GM21447 (cell line): Measurements from ENCODE around the gene RAVER1.
A peak's percentile ranks its signal among the peaks of the same experiment; 100 is the strongest.
"Not testable (repeated sequence)": the region's sequence is repeated elsewhere in the genome, so short reads cannot be mapped to it uniquely, and the experiment has no call there.

Source experiments
- ATAC-seq: cut with Tn5 transposase; IDR thresholded peaks from one replicate; pipeline ENCODE4 v1.9.1; 2021; ENCODE audit not compliant: unreplicated experiment

Gene RAVER1

GRCh38 chr19:10291554-10292205 is 41.6 kb downstream of the RAVER1 start:
- ATAC-seq: peak; percentile 3

DNA sequence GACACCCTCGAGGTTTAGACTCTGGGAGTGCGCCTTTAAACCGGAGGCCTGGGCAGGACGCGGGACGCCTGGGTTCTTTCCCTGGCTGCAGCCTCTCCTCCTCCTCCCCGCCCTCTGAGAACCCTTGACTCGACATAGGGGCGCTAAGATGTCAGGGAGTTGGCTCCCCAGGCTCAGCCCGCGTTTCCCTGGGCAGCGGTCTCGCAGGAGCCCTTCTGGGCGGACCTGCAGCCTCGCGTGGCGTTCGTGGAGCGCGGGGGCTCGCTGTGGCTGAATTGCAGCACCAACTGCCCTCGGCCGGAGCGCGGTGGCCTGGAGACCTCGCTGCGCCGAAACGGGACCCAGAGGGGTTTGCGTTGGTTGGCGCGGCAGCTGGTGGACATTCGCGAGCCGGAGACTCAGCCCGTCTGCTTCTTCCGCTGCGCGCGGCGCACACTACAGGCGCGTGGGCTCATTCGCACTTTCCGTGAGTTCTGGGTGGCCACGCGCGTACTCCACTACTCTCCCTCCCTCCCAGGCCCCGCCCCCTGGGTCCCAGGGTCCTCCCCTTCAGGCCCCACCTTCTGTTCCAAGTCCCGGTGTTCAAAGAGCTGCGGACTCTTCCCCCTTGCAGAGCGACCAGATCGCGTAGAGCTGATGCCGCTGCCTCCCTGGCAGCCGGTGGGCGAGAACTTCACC is 42.3 kb downstream of the RAVER1 start:
- ATAC-seq: no peak

GRCh38 chr19:10290357-10290875 is 42.9 kb downstream of the RAVER1 start:
- ATAC-seq: no peak

DNA sequence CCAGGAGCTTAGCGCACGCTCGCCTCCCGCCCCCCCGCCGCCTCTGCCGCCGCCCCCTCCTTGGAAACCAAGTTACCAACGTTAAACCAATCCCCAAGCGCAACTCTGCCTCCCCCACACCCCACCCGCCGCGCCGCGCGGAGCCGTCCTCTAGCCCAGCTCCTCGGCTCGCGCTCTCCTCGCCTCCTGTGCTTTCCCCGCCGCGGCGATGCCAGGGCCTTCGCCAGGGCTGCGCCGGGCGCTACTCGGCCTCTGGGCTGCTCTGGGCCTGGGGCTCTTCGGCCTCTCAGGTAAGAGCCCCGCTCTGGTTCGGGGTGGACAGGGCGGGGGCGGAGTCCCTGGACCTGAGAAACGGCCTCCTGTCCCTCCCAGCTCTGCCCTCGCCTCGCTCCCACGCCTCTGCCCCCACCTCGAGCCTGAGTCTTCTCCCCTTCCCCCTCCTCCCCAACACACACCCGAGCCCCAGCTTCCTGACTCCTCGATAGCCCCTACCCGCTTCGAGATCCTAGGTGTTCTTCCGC is 43.4 kb downstream of the RAVER1 start, which contains the start of gene ICAM5:
TSS of gene ICAM5 (plus strand) at position 117 of the 521 bp plus-strand sequence. CDS start at position 209, 92 bp downstream.
- no peak for ATAC-seq

DNA sequence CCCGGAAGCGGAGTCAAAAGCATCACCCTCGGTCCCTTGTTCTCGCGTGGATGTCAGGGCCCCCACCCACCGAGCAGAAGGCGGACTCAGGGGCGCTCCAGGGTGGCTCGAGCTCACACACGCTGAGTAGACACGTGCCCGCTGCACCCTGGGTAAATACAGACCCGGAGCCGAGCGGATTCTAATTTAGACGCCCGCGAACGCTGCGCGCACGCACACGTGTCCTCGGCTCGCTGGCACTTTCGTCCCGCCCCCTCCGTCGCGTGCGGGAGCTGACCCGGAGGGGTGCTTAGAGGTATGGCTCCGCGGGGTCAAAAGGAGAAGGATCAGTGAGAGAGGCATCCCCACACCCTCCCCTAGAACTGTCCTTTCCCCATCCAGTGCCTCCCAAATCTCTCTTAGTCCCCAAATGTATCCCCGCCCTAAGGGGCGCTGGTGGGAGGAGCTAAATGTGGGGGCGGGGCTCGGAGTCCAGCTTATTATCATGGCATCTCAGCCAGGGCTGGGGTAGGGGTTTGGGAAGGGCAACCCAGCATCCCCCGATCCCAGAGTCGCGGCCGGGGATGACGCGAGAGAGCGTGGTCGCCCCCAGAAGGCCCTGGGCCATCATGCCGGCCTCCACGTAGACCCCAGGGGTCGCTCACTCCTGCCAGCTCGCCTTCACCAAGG is 44.0 kb downstream of the RAVER1 start:
- ATAC-seq: no peak

DNA sequence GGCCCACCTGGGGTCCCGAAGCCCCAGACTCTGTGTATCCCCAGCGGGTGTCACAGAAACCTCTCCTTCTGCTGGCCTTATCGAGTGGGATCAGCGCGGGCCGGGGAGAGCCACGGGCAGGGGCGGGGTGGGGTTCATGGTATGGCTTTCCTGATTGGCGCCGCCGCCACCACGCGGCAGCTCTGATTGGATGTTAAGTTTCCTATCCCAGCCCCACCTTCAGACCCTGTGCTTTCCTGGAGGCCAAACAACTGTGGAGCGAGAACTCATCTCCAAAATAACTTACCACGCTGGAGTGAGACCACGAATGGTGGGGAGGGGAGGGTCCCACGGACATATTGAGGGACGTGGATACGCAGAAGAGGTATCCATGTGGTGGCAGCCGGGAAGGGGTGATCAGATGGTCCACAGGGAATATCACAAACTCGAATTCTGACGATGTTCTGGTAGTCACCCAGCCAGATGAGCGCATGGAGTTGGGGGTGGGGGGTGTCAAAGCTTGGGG is 44.6 kb downstream of the RAVER1 start:
- ATAC-seq: no peak

GRCh38 chr19:10286803-10287737 is 46.3 kb downstream of the RAVER1 start, which contains the start of gene ICAM4:
ICAM4 (plus strand) TSS chr19:10286955; CDS start chr19:10287013, 58 bp downstream.
- ATAC-seq: no peak

GRCh38 chr19:10285393-10285792 is 47.9 kb downstream of the RAVER1 start:
- no peak for ATAC-seq

DNA sequence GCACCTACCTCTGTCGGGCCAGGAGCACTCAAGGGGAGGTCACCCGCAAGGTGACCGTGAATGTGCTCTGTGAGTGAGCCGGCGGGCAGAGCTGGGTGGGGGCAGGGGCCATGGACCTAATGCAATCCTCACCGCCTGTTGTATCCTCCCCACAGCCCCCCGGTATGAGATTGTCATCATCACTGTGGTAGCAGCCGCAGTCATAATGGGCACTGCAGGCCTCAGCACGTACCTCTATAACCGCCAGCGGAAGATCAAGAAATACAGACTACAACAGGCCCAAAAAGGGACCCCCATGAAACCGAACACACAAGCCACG is 48.4 kb downstream of the RAVER1 start:
- ATAC-seq: no peak

- ATAC-seq: no peak
These were observed 49.0 kb downstream of the RAVER1 start for GRCh38 chr19:10284065-10284959.

DNA sequence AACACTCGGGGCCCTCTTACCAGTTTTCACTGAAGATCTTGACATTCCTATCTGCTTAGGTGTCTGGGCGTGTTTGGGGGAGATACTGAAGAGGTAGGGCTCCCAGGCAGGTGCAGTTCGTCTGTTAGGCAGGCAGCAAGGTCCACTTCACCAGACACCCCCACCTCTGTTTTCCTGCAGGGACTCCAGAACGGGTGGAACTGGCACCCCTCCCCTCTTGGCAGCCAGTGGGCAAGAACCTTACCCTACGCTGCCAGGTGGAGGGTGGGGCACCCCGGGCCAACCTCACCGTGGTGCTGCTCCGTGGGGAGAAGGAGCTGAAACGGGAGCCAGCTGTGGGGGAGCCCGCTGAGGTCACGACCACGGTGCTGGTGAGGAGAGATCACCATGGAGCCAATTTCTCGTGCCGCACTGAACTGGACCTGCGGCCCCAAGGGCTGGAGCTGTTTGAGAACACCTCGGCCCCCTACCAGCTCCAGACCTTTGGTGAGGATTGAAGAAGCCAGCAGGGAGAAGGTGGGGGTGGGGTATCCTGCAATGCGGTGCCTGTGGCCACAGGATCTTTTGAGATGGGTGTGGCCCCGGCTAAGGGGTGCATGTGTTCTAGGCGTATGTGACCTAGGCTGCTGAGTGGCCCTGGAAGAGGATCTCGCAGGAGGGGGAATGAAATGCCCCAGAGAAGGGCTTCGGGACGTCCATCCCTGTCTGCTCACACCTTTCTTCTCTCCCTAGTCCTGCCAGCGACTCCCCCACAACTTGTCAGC is 49.8 kb downstream of the RAVER1 start:
- ATAC-seq: no peak

GRCh38 chr19:10282043-10282442 is 51.3 kb downstream of the RAVER1 start:
- ATAC-seq: not testable (repeated sequence)

GRCh38 chr19:10279737-10280442 is 53.4 kb downstream of the RAVER1 start:
- no peak for ATAC-seq

DNA sequence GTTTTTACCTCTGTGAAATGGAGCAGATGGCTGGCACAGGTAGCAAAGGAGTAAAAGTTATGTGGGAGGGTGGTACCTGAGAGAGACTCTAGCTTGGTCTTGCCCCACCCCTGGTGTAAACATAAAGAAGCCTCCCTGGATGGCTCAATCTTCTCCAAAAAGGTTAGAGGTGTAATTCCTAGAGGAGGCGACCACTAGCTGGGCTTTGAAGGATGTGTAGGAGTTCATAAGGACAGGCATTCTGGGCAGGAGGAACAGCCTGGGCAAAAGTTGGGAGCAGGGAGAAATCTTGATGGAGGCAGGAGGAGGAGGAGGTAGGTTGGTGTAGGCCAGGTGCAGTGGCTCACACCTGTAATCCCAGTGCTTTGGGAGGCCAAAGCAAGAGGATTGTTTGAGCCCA is 54.4 kb downstream of the RAVER1 start:
- ATAC-seq: no peak

DNA sequence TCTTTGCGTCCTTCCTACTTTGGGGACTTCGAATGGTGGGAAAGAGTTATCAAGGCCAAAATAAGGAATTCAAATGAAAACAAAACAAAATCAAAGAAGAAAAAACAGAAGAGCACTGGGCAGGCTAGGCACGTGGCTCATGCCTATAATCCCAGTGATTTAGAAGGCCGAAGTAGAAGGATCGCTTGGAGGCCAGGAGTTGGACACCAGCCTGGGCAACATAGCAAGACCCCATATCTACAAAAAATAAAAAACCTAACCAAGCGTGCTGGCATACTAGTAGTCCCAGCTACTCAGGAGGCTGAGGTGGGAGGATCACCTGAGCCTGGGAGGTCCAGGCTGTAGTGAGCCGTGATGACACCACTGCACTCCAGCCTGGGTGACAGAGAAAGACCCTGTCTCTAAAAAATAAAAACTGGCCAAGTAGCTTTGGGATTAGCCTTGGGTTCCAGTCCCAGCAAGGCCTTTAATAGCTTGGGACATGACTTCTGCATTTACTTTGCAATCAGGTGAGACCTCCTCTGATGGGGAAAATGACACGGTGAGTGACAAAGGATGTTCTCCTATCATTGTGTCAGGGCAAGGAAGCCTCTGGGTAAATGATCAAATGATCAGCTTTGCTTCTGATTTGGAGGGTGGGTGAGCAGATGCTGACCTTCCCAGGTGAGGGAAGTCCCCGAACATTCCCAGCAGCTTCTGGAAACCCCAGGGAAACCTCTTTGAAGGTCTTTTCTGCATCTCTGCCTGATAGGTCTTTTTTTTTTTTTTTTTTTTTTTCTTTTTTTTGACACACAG is 55.3 kb downstream of the RAVER1 start:
- no peak for ATAC-seq

- no peak for ATAC-seq
These were observed 58.7 kb downstream of the RAVER1 start for GRCh38 chr19:10274589-10274988.

DNA sequence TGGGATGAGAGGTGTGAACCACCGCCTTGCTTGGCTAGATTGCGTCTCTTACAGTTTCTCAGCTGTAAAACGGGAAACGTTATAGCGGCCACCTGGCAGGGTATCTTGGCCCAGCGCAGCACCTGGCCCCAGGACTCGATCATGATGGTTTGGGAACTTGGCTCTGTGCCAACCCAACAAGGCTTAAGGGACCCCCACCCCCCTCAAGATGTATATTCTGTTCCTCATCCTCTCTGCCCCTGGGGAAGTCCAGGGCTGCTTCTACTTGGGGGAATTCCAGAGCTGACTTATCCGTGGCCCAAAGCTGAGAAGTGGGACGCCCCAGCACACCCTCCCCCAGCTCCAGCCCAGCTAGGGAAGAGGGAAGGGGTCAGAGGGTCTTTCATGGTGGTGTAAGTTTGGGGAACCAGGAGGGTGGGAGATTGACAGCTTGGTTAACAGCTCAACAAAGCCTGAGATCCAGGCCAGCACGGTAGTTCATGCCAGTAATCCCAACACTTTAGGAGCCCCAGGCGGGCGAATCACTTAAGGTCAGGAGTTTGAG is 61.7 kb downstream of the RAVER1 start:
- ATAC-seq: peak; percentile 25
